Body of pancreas (tissue), 4 donors: Measurements from ENCODE around the gene SLC28A3. TPM values are rescaled to one million over a fixed set of nuclear protein-coding genes. Genes with fewer than 3 reads are reported as not detected.

Experiments used
- ATAC-seq: fragments of 150-250 bp; one replicate; pipeline ENCODE4 v1.9.1; 2016
- DNase-seq, 4 donors: peaks; one replicate each; pipeline ENCODE4 v3.0.0-alpha.2; 2019
- H3K27ac ChIP-seq, 4 donors: fragments of 200-600 bp; sonication (generic); 1 replicate in 3 of 4; 2 replicates in 1 of 4; pipeline versions ENCODE4 v1.5.1 to v1.6.1; 2016 to 2019; ENCODE audit warnings: mild to moderate bottlenecking in 1 of 4, mixed read lengths in 1 of 4, moderate library complexity in 1 of 4
- H3K27me3 ChIP-seq, 2 donors: fragments of 200-600 bp; sonication (generic); one replicate each; pipeline ENCODE4 v1.6.0; 2016; ENCODE audit warnings: mild to moderate bottlenecking in 1 of 2
- H3K36me3 ChIP-seq, 2 donors: fragments of 200-600 bp; sonication (generic); replicated peaks in 1 of 2; 2 replicates each; pipeline ENCODE4 v1.5.1; 2016; ENCODE audit warnings: low read depth in 2 of 2; ENCODE audit not compliant: insufficient read depth in 1 of 2
- H3K4me1 ChIP-seq: fragments of 200-600 bp; sonication (generic); one replicate; pipeline ENCODE4 v1.6.0; 2016
- H3K4me3 ChIP-seq, 2 donors: fragments of 200-600 bp; sonication (generic); 1 replicate in 1 of 2; 2 replicates in 1 of 2; pipeline ENCODE4 v1.5.1; 2016 to 2019
- H3K9me3 ChIP-seq, 3 donors: fragments of 200-600 bp; sonication (generic); 1 replicate in 2 of 3; 2 replicates in 1 of 3; pipeline ENCODE4 v1.5.1; 2016
- CTCF ChIP-seq, 7 experiments: fragments of 450-650 bp in 4 of 7; fragments of 200-600 bp in 3 of 7; sonication (generic) in 3 of 7; IDR thresholded peaks; one replicate each; pipeline ENCODE4 v1.5.1; 2016 to 2019; ENCODE audit warnings: antibody characterized with exemption in 7 of 7
- POLR2A ChIP-seq, 3 donors: fragments of 450-650 bp; IDR thresholded peaks; one replicate each; pipeline ENCODE4 v1.6.1; 2016; ENCODE audit warnings: antibody characterized with exemption in 3 of 3, mild to moderate bottlenecking in 2 of 3
- WGBS, 2 donors: methylation state at CpG; one replicate each; pipeline ENCODE4 v1.1.5; 2017; 5-methylcytosine and 5-hydroxymethylcytosine counted together
- intact Hi-C: fragments of 100-400 bp; cut with DNase I; formaldehyde crosslinking; loops from one replicate; pipeline ENCODE4 v1.15.1; 2023
- total RNA-seq, 2 donors: library from RNA; depleted of rRNA; stranded (reverse); fragments of >200 nt; gene quantifications; one replicate each; pipeline ENCODE4 v1.1.0, GENCODE V29; 2016

SLC28A3 gene
- total RNA-seq, 2 donors from 2014 or later = 4.3 to 8.0 TPM

GRCh38 chr9:84310883-84311282 lies 29.7 kb downstream of the SLC28A3 start:
- Histone ChIP-seq H3K27me3 (no peaks in the 10 kb centered on the region), H3K27ac (no peak overlapping the region), H3K4me1 (peaks cover 5% of the 10 kb centered on the region), H3K4me3 (no peak overlapping the region), H3K9me3 (no peaks in the 10 kb centered on the region), H3K36me3 (no peaks in the 10 kb centered on the region)
- WGBS, 2 donors = 40 to 61% methylated on average over 2 of the region's 2 CpGs
- intact Hi-C loops = no loop called here
- DNase-seq = no peak
- no peak for ATAC-seq
- no peak for TF ChIP-seq POLR2A (IDR thresholded peaks at IDR 0.05)
- no peak for TF ChIP-seq CTCF (IDR thresholded peaks at IDR 0.05)

GRCh38 chr9:84305497-84306131 lies 34.9 kb downstream of the SLC28A3 start:
- Histone ChIP-seq H3K4me3 (no peak overlapping the region), H3K36me3 (no peaks in the 10 kb centered on the region), H3K9me3 (no peaks in the 10 kb centered on the region), H3K4me1 (no peaks in the 10 kb centered on the region), H3K27me3 (no peaks in the 10 kb centered on the region), H3K27ac (no peak overlapping the region)
- WGBS, 2 donors = 65 to 77% methylated on average over 5 of the region's 5 CpGs
- no peak for DNase-seq
- ATAC-seq = no peak
- intact Hi-C loops = no loop called here
- no peak for TF ChIP-seq POLR2A (IDR thresholded peaks at IDR 0.05)
- no peak for TF ChIP-seq CTCF (IDR thresholded peaks at IDR 0.05)

- H3K36me3 ChIP-seq = no peaks in the 10 kb centered on the region
- intact Hi-C loops = no loop called here
- 38 to 43% methylated on average over 1 of the region's 1 CpG for WGBS, 2 donors
Observed at GRCh38 chr9:84304166-84304565, 36.4 kb downstream of the SLC28A3 start.

GRCh38 chr9:84303061-84303460 lies 37.5 kb downstream of the SLC28A3 start:
- 85 to 87% methylated on average over 4 of the region's 4 CpGs for WGBS, 2 donors
- ATAC-seq (no peak), DNase-seq (no peak)
- TF ChIP-seq CTCF (IDR thresholded peaks at IDR 0.05) = no peak
- TF ChIP-seq POLR2A (IDR thresholded peaks at IDR 0.05) = no peak
- Histone ChIP-seq H3K4me3 (no peak overlapping the region), H3K27ac (no peak overlapping the region), H3K9me3 (no peaks in the 10 kb centered on the region), H3K36me3 (no peaks in the 10 kb centered on the region), H3K4me1 (no peaks in the 10 kb centered on the region), H3K27me3 (no peaks in the 10 kb centered on the region)
- intact Hi-C loops = no loop called here

More at GRCh38 chr9:84304166-84304565, 36.4 kb downstream of the SLC28A3 start:
- Histone ChIP-seq H3K27me3 (no peaks in the 10 kb centered on the region), H3K9me3 (no peaks in the 10 kb centered on the region), H3K4me1 (no peaks in the 10 kb centered on the region), H3K27ac (no peak overlapping the region), H3K4me3 (no peak overlapping the region)
- no peak for DNase-seq
- no peak for TF ChIP-seq POLR2A (IDR thresholded peaks at IDR 0.05)
- no peak for TF ChIP-seq CTCF (IDR thresholded peaks at IDR 0.05)
- no peak for ATAC-seq

GRCh38 chr9:84301851-84302250 lies 38.7 kb downstream of the SLC28A3 start:
- 44 to 63% methylated on average over 3 of the region's 3 CpGs for WGBS, 2 donors
- Histone ChIP-seq H3K9me3 (no peaks in the 10 kb centered on the region), H3K4me3 (no peak overlapping the region), H3K27me3 (no peaks in the 10 kb centered on the region), H3K4me1 (no peaks in the 10 kb centered on the region), H3K27ac (peak overlapping the region in 1 of 4 donors; percentile 10), H3K36me3 (no peaks in the 10 kb centered on the region)
- intact Hi-C loops = no loop called here
- DNase-seq (no peak), ATAC-seq (peak; percentile 24)
- TF ChIP-seq CTCF (IDR thresholded peaks at IDR 0.05) (no peak), POLR2A (IDR thresholded peaks at IDR 0.05) (no peak)
